HG02981 (cell line): ENCODE data around the gene MGAT3.
"Not testable (repeated sequence)": the region's sequence is repeated elsewhere in the genome, so short reads cannot be mapped to it uniquely, and the experiment has no call there.

Source experiments
- ATAC-seq: cut with Tn5 transposase; IDR thresholded peaks from one replicate; pipeline ENCODE4 v1.9.1; 2021; ENCODE audit warnings: mild to moderate bottlenecking, moderate library complexity; ENCODE audit not compliant: unreplicated experiment

MGAT3 gene, protein sequence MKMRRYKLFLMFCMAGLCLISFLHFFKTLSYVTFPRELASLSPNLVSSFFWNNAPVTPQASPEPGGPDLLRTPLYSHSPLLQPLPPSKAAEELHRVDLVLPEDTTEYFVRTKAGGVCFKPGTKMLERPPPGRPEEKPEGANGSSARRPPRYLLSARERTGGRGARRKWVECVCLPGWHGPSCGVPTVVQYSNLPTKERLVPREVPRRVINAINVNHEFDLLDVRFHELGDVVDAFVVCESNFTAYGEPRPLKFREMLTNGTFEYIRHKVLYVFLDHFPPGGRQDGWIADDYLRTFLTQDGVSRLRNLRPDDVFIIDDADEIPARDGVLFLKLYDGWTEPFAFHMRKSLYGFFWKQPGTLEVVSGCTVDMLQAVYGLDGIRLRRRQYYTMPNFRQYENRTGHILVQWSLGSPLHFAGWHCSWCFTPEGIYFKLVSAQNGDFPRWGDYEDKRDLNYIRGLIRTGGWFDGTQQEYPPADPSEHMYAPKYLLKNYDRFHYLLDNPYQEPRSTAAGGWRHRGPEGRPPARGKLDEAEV

DNA sequence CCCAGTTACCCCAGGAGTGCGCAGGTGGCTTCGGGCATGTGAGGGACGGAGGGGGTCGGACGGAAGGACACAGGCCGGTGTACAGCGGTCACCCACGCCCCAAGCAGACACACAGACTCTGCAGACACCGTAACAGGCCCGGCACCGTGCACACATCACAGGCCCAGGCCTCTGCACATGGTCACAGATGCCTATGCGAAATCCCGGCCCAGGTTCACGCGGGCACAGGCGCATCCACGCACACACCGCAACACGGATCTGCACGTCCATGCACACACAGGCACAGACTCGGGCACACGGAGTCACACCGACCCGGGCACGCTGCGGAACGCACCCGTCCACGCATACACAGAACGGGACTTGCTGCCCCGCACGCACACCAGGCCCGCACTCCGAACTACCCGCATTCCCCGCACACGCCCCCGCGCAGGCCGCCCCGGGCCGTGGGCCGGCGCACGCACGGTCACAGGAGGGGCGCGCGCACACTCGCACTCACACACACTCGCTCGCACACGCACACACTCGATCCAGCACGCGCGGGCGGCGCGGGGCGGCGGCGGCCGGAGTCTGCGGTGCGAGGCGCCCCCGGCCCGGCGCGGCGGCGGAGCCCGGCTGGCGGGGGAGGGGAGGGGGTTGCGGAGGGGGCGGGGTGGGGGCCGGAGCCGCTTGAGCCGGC, at the start of gene MGAT3:
Gene MGAT3 (plus strand): TSS at position 491 of the 676 bp plus-strand sequence. CDS start 30,336 bp downstream, outside the sequence.
- ATAC-seq = no peak

DNA sequence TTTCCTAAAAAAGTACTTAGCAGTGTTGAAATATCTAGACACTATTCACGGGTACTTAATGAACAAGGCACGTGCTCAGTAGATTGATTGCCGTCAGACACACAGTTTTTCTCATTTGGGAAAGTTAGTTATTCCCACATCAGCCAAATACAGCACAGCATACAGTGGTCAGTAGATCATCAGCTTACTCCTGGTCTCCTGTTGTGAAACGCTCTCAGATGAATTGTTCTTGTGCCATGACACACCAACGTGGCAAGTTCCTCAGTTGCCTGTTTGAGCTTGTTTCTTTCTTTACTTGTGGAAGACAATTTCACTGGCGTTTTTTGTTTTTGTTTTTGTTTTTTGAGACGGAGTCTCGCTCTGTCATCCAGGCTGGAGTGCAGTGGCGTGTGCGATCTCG, 48.6 kb upstream of the MGAT3 start:
- ATAC-seq = no peak

DNA sequence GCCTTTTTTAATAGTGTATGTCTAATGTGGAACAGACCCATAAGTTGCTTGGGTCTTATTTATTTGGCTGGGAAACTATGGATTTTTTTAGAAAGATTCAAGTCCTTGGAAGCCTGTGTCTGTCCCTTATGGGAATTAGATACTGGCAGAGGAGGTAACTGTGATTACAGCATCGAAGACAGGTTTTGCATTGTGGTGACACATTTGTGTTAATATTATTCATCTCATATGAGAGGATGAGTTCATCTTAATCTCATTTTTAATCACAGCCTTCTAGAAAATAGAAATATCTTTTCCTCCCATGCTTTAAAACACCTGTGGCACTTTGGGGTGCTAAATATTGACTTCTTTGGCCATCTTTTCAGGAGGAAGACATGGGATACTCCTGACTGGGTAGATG, 48.0 kb upstream of the MGAT3 start:
- no peak for ATAC-seq

DNA sequence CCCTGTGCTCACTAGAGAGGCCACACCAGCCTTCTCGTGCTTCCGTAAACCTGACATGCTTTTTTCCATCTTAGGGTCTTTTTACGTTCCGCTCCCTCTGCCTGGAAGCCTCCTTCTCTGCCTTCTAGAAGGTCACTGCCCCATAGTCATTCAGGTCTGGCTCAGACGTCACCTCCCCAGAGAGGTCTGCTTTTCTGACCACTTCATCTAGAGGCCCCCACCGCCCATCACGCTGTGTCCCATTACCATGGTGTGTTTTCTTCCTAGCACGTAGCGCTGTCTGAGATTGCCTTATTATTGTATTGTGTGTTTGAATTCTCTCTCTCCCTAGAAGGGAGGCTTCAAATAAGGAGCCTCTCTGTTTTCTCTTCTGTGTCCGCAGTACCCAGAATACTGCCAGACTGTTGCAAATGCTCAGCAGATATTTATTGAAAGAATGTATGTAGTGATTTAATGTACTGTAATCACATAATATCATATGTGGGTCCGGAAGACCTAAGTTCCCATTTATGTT, 47.2 kb upstream of the MGAT3 start:
- ATAC-seq = no peak

DNA sequence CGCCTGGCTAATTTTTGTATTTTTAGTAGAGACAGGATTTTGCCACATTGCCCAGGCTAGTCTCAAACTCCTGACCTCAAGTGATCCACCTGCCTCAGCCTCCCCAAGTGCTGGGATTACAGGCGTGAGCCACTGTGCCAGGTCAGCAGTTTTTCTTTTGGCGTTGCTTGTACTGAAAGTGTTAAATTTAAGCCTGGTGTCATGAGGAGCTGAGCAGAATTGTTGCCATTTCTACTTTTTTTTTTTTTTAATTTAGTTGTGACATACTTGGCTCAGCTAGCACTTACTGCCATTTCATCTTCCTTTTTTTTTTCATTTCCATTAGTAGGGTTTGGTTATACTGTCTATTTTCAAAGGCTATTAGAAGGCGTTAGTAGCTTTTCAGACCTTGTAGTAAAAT, 46.5 kb upstream of the MGAT3 start:
- ATAC-seq = no peak

DNA sequence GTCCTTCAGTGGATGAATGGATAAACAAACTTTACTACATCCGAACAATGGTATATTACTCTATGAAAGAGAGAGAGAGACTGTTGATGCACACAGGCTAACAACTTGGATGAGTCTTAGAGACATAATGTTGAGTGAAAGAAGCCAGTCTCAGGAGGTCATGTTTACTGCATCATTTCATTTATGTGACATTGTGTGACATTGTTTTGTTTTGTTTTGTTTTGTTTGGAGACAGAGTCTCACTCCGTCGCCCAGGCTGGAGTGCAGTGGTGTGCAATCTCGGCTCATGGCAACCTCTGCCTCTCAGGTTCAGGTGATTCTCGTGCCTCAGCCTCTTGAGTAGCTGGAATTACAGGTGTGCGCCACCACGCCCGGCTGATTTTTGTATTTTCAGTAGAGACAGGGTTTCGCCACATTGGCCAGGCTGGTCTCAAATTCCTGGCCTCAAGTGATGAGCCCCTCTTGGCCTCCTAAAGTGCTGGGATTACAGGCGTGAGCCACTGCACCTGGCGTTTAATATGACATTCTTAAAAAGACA, 44.9 kb upstream of the MGAT3 start:
- not testable (repeated sequence) for ATAC-seq

DNA sequence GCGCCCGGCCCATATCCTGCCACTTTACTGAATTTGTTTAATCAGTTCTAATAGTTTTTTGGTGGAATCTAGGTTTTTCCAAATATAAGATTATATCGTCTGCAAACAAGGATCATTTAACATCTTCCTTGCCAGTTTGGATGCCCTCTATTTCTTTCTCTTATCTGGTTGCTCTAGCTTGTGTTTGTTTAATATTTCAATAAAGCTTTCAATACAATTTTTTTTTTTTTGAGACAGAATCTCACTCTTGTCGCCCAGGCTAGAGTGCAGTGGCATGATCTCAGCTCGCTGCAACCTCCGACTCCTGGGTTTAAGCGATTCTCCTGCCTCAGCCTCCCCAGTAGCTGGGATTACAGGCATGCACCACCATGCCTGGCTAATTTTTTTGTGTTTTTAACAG, 43.6 kb upstream of the MGAT3 start:
- ATAC-seq = not testable (repeated sequence)

DNA sequence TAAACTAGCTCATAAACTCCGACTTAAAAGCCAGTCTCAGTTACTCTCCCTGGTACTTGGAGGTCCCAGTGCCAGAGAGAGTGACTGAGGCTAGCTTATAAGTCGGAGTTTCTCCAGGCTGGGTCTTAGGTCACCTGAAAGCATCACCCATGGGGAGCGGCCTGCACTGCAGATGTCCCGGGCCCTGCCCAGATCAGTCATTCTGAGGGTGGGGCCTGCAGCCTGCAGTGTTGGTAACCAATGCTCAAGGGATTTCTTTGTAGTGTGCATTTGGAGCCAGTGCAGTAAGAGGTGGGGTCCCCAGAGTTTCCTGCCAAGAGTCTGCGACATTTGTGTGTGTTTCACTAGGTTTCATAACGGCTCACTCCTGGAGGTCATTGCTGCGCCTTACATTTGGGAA, 42.4 kb upstream of the MGAT3 start:
- no peak for ATAC-seq

DNA sequence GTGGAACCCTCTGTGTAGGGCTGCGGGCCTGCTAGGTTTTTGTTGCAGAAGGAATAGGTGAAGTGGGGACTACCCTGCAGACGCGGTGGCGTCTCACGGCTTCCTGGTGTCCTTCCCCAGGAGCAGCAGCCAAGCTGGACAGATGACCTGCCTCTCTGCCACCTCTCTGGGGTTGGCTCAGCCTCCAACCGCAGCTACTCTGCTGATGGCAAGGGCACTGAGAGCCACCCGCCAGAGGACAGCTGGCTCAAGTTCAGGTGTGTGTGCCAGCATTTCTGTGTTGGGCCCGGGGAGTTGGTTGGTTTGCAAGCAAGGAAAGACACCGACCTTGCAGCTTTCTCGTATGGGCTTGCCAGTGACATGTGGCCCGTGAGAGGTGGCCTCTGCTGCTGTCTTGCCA, 41.9 kb upstream of the MGAT3 start:
- ATAC-seq = no peak

DNA sequence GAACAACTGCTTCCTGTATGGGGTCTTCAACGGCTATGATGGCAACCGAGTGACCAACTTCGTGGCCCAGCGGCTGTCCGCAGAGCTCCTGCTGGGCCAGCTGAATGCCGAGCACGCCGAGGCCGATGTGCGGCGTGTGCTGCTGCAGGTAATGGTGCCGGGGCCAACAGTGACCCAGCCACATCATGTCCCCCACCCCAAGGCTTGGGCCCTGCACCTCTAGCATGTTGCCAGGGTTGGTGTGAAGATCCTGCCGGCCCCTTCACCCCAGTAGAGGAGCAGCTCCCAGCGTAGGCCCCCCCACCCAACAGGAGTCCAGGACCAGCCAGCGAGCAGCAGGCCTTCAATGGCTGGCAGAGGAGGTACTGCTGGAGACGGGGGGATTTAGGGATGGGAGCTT, 41.3 kb upstream of the MGAT3 start:
- ATAC-seq = no peak

DNA sequence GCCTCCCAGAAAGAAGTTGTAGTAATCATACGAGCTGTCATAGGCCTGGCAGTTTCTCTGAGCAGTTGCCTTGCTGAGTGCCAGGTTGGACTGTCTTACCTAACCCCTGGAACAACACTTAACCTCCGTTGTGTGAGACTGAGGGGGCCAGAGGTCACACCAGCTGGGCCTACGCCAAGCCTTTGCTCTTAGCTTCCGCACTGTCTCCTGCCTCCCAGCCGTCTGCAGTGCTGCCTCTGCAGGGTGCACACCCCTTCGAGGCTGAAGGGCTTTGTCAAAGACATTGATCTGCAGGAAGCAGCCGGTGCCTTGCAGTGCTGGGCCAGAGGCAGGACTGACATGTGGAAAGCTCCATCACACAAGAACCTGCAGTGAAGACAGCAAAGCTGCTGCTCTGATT, 40.5 kb upstream of the MGAT3 start:
- no peak for ATAC-seq

DNA sequence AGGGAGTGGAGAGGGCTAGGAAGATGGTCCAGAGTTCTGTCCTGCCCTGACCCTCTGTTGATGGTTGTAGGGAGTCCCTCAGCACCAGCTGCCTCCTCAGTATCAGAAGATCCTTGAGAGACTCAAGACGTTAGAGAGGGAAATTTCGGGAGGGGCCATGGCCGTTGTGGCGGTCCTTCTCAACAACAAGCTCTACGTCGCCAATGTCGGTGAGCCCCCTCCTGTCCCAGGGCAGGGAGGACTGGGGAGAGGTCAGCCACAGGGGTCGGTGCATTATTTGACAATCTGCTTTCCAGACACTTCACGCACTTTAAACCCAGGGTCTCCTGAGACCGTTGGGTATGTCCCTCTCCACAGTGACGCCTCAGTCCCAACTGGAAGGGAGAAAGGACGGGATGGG, 39.2 kb upstream of the MGAT3 start:
- ATAC-seq = no peak

DNA sequence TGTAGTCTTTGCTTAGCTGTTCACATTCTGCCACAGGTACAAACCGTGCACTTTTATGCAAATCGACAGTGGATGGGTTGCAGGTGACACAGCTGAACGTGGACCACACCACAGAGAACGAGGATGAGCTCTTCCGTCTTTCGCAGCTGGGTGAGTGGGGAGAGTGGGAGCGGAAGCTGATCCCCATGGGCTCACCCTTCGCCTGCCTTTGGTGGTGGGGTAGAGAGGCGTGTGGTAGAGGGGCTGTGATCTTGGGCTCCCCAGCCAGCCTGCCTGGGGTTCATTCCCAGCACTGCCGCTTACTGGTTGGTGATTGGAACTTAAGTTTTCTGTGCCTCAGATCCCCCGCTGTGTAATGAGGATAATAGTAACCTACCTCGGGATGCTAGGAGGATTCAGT, 38.1 kb upstream of the MGAT3 start:
- ATAC-seq = no peak

DNA sequence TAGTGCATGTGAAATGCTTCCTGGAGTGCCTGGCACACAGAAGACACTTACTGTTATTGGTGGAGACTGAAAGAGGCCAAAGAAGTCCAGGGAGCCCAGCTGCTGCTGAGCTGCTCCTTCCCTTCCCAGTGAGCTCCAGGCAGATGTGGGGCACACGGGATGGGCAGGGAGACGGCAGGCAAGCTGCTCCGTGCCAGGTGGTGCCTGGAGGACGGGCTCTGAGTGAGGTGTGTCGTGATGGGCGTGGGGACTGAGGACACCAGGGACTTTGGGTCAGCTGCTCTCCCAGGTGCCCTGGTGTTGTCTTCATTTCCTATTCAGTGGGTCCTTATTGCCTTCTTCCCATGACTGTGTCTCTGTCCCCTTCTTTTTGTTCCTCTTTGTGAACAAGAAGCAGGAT, 37.7 kb upstream of the MGAT3 start:
- no peak for ATAC-seq

DNA sequence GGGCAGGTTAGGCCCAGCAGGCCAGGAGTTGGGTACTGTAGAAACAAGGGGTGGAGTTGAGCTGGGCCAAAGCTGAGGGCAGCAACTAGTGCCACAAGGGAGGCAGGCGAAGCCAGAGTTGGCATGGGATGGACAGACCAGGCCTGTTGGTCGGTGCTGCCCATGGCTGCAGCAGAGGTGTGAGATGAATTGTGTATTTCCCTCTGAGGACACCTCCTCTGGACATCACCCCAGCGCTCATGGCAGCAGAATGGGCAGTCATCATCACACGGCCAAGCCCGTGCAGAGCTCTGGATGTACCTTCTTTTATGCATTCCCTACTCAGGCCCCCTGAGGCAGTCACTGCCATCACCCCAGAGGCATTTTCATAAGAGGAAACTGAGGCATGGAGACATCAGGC, 36.9 kb upstream of the MGAT3 start:
- no peak for ATAC-seq

DNA sequence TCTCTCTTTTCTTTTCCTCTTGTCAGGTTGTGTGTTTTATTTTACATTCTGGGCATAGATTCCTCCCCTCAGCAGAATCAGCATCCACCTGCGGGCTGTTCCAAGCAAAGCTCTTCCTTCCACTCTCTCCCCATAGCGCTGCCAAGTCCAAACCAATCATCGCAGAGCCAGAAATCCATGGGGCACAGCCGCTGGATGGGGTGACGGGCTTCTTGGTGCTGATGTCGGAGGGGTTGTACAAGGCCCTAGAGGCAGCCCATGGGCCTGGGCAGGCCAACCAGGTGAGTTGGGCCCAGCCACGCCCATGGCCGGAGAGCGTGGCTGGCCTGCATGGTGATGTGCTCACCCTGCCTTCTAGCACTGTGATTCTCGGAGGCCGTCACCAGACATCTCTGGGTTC, 35.1 kb upstream of the MGAT3 start:
- ATAC-seq = no peak

DNA sequence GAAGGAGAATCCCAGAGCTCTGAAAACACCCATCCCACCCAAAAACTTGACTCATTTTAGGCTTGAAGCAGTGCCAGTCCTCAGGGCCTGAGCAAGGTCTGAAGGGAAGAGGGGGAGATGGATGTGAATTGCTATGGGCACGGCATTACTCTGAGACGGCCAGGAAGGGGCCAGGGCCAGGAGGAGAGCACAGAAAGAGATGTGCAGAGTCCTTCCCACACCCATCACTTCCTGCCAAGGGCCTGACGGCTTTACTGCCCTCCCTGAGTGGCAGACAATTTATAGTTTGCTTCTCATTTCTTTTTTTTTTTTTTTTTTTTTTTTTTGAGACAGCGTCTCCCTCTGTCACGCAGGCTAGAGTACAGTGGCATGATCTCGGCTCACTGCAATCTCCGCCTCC, 34.7 kb upstream of the MGAT3 start:
- ATAC-seq = no peak

DNA sequence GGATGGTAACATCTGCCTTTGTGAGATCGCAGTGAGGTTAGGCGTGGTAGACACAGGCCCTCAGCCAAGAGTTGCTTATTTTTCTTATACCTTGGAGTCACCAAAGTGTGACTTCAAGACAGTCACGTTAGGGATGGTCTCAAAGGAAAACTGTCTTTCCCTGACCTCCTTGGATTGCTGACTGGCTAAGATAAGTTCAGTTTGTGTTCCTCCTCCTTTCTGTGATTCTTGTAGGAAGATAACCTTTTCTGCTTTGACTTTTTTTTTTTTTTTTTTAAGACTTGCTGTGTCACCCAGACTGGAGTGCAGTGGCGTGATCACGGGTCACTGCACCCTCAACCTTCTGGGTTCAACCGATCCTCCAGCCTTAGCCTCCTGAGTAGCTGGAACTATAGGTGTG, 34.1 kb upstream of the MGAT3 start:
- ATAC-seq = no peak

DNA sequence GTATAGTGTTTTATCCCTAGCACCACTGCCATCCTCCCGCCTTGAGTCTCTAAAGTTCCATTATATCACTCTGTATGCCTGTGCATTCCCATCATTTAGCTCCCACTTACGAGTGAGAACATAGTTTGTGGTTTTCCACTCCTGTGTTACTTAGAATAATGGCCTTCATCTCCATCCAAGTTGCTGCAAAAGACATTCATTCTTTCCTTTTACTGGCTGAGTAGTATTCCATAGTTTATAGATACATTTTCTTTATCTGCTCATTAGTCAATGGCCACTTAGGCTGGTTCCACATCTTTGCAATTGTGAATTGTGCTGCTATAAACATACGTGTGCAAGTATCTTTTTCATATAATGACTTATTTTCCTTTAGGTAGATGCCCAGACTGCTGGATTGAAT, 32.8 kb upstream of the MGAT3 start:
- ATAC-seq = no peak

DNA sequence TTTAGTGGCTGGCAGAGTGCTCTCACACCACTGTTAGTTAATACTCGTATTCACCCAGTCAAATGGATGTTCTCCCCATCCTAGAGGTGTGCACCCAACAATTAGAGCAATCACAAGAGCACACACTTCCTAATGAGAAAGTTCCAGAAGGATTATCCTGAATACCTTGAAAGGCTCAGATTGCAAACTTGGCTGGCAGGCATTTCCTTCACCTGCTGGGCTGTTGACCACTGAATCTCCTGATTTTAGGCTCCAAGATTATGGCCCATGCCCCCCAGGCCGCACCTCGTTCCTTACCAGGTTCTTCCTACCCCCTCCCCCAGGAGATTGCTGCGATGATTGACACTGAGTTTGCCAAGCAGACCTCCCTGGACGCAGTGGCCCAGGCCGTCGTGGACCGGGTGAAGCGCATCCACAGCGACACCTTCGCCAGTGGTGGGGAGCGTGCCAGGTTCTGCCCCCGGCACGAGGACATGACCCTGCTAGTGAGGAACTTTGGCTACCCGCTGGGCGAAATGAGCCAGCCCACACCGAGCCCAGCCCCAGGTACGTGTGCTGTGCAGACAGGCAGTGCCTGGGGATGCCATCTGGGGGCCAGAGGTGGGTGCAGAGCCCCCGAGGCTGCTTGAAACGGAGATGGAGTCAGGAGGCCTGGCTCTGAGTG, 30.3 kb upstream of the MGAT3 start:
- no peak for ATAC-seq
